IMR-90 (cell line): ENCODE measurements around the gene ACOXL. TPM values are rescaled to one million over a fixed set of nuclear protein-coding genes. Genes with fewer than 3 reads are reported as not detected.

ENCODE experiments used
- ATAC-seq: fragments of 200-7000 bp; cut with Tn5 transposase; 2 replicates; pipeline ENCODE4 v1.9.1; 2020; ENCODE audit warnings: low read depth, mild to moderate bottlenecking, moderate library complexity
- BruUV-seq: library from RNA; stranded (reverse); fragments of 400-500 nt; replicated peaks from 2 replicates; lab custom pipeline; 2021; lab: Mats Ljungman, UMichigan
- CTCF ChIA-PET: fragments of 300-600 bp; formaldehyde crosslinking; extraction: SDS; loops from one replicate; lab custom pipeline; 2021; ENCODE audit warnings: antibody characterized with exemption; lab: Yijun Ruan, JAX
- POLR2A ChIA-PET: fragments of 300-600 bp; sonication (Branson Sonifier 250); formaldehyde crosslinking; loops from one replicate; lab custom pipeline; 2022; ENCODE audit warnings: antibody characterized with exemption; ENCODE audit not compliant: unreplicated experiment; lab: Charles Lee
- DNase-seq: peaks from one replicate; pipeline ENCODE4 v3.0.0; 2013
- H2AFZ ChIP-seq: replicated peaks from 2 replicates; pipeline ENCODE3; 2013; ENCODE audit warnings: low read length, mild to moderate bottlenecking; ENCODE audit not compliant: poor library complexity
- H2AK5ac ChIP-seq: 2 replicates; pipeline ENCODE4 v1.6.1; 2013; ENCODE audit warnings: low read depth, low read length, inconsistent platforms
- H2AK9ac ChIP-seq: replicated peaks from 2 replicates; pipeline ENCODE3; 2013; ENCODE audit warnings: mild to moderate bottlenecking, low read depth, low read length, moderate library complexity; ENCODE audit not compliant: poor library complexity
- H2BK120ac ChIP-seq: 2 replicates; pipeline ENCODE4 v1.6.1; 2013; ENCODE audit warnings: low read depth, low read length, inconsistent platforms
- H2BK15ac ChIP-seq: 3 replicates; pipeline ENCODE4 v1.6.1; 2013; ENCODE audit warnings: low read depth, low read length, inconsistent platforms
- H2BK20ac ChIP-seq: 2 replicates; pipeline ENCODE4 v1.6.1; 2013; ENCODE audit warnings: low read depth, mild to moderate bottlenecking, inconsistent platforms, low read length, moderate library complexity
- H2BK5ac ChIP-seq: 2 replicates; pipeline ENCODE4 v1.6.1; 2013; ENCODE audit warnings: mild to moderate bottlenecking, low read depth, low read length, inconsistent platforms; ENCODE audit not compliant: poor library complexity, severe bottlenecking
- H3K14ac ChIP-seq: replicated peaks from 2 replicates; pipeline ENCODE4 v1.6.1; 2013; ENCODE audit warnings: low read depth, low read length, inconsistent platforms
- H3K18ac ChIP-seq: 2 replicates; pipeline ENCODE4 v1.6.1; 2013; ENCODE audit warnings: low read depth, low read length, control low read depth
- H3K23ac ChIP-seq: 2 replicates; pipeline ENCODE4 v1.6.1; 2013; ENCODE audit warnings: low read depth, low read length, inconsistent platforms
- H3K27ac ChIP-seq: 2 replicates; pipeline ENCODE4 v1.5.1; 2013; ENCODE audit warnings: mild to moderate bottlenecking, control low read depth, low read length; ENCODE audit not compliant: insufficient read depth
- H3K27me3 ChIP-seq: 2 replicates; pipeline ENCODE4 v1.6.1; 2013; ENCODE audit warnings: low read length; ENCODE audit not compliant: control insufficient read depth, insufficient read depth
- H3K36me3 ChIP-seq: 2 replicates; pipeline ENCODE4 v1.6.1; 2013; ENCODE audit warnings: low read length, mixed read lengths; ENCODE audit not compliant: control insufficient read depth, insufficient read depth
- H3K4ac ChIP-seq: 2 replicates; pipeline ENCODE4 v1.6.1; 2013; ENCODE audit warnings: low read depth, low read length, inconsistent platforms
- H3K4me1 ChIP-seq: 2 replicates; pipeline ENCODE4 v1.6.1; 2013; ENCODE audit warnings: low read length, mixed read lengths; ENCODE audit not compliant: control insufficient read depth, insufficient read depth
- H3K4me2 ChIP-seq: 2 replicates; pipeline ENCODE4 v1.6.1; 2013; ENCODE audit warnings: low read depth, mild to moderate bottlenecking, control low read depth, low read length, moderate library complexity
- H3K4me3 ChIP-seq: 2 replicates; pipeline ENCODE4 v1.5.1; 2013; ENCODE audit warnings: low read depth, mild to moderate bottlenecking, control low read depth, low read length, moderate library complexity; ENCODE audit not compliant: insufficient read depth
- H3K56ac ChIP-seq: 2 replicates; pipeline ENCODE4 v1.6.1; 2013; ENCODE audit warnings: low read length, inconsistent platforms; ENCODE audit not compliant: insufficient read depth; ENCODE audit errors: extremely low read depth
- H3K79me1 ChIP-seq, 2 experiments: 2 replicates each; pipeline ENCODE4 v1.6.1; 2013; ENCODE audit warnings: low read length in 2 of 2, inconsistent platforms in 1 of 2, low read depth in 1 of 2
- H3K9ac ChIP-seq: 2 replicates; pipeline ENCODE4 v1.6.1; 2013; ENCODE audit warnings: low read depth, low read length, control low read depth
- H3K9me1 ChIP-seq: 2 replicates; pipeline ENCODE4 v1.6.1; 2013; ENCODE audit warnings: low read length, inconsistent platforms; ENCODE audit not compliant: insufficient read depth
- H3K9me3 ChIP-seq: 2 replicates; pipeline ENCODE4 v1.6.1; 2013; ENCODE audit warnings: low read length; ENCODE audit not compliant: control insufficient read depth, insufficient read depth
- H4K20me1 ChIP-seq: 2 replicates; pipeline ENCODE4 v1.6.1; 2013; ENCODE audit warnings: low read length, inconsistent platforms; ENCODE audit not compliant: insufficient read depth
- H4K5ac ChIP-seq: 2 replicates; pipeline ENCODE4 v1.6.1; 2013; ENCODE audit warnings: mild to moderate bottlenecking, low read depth, low read length, control low read depth
- H4K8ac ChIP-seq, 2 experiments: 2 replicates each; pipeline ENCODE4 v1.6.1; 2013; ENCODE audit warnings: low read depth in 2 of 2, low read length in 2 of 2, control low read depth in 1 of 2, inconsistent platforms in 1 of 2
- H4K91ac ChIP-seq: 2 replicates; pipeline ENCODE4 v1.6.1; 2013; ENCODE audit warnings: low read depth, low read length, inconsistent platforms; ENCODE audit not compliant: insufficient read depth
- BHLHE40 ChIP-seq: fragments of 150-350 bp; IDR thresholded peaks from 2 replicates; pipeline ENCODE4 v1.6.1; 2016; ENCODE audit warnings: mild to moderate bottlenecking, low read depth, low read length
- CEBPB ChIP-seq: IDR thresholded peaks from 2 replicates; pipeline ENCODE4 v1.6.1; 2012; ENCODE audit warnings: low read depth, low read length, improper control_type of control experiment
- CHD1 ChIP-seq: IDR thresholded peaks from 2 replicates; pipeline ENCODE4 v1.6.1; 2012; ENCODE audit warnings: low read depth, low read length, improper control_type of control experiment
- CTCF ChIP-seq: conservative IDR thresholded peaks from 2 replicates; pipeline ENCODE4 v1.5.1; 2012; ENCODE audit warnings: mild to moderate bottlenecking, low read depth, low read length, improper control_type of control experiment
- FOS ChIP-seq: fragments of 150-350 bp; IDR thresholded peaks from 2 replicates; pipeline ENCODE4 v1.6.1; 2016; ENCODE audit warnings: low read depth, low read length
- MAFK ChIP-seq: IDR thresholded peaks from 2 replicates; pipeline ENCODE4 v1.6.1; 2012; ENCODE audit warnings: low read depth, low read length, improper control_type of control experiment
- MXI1 ChIP-seq: IDR thresholded peaks from 2 replicates; pipeline ENCODE4 v1.6.1; 2012; ENCODE audit warnings: low read depth, mild to moderate bottlenecking, low read length, moderate library complexity, borderline replicate concordance
- POLR2A ChIP-seq: IDR thresholded peaks from 2 replicates; pipeline ENCODE4 v1.6.1; 2012; ENCODE audit warnings: mild to moderate bottlenecking, low read depth, low read length
- RAD21 ChIP-seq: IDR thresholded peaks from 2 replicates; pipeline ENCODE4 v1.6.1; 2012; ENCODE audit warnings: low read length, improper control_type of control experiment
- RCOR1 ChIP-seq: IDR thresholded peaks from 2 replicates; pipeline ENCODE4 v1.6.1; 2012; ENCODE audit warnings: mild to moderate bottlenecking, low read length, improper control_type of control experiment; ENCODE audit not compliant: insufficient replicate concordance
- USF2 ChIP-seq: fragments of 150-350 bp; IDR thresholded peaks from 2 replicates; pipeline ENCODE4 v1.6.1; 2017; ENCODE audit warnings: mild to moderate bottlenecking, antibody characterized with exemption, low read length, low read depth
- WGBS, 2 experiments: methylation state at CpG; one replicate each; pipeline versions ENCODE4 v1.1.5 to v1.1.7; 2013; ENCODE audit warnings: missing lambda C conversion rate in 2 of 2; ENCODE audit not compliant: insufficient read length in 1 of 2; ENCODE audit errors: extremely low coverage in 2 of 2; 5-methylcytosine and 5-hydroxymethylcytosine counted together
- dilution Hi-C: fragments of 300-500 bp; cut with HindIII; formaldehyde crosslinking; loops from one replicate; pipeline ENCODE4 v1.14.3; 2018; ENCODE audit warnings: low sequenced_read_pairs; ENCODE audit not compliant: unreplicated experiment
- in situ Hi-C: fragments of 300-500 bp; cut with MboI; formaldehyde crosslinking; loops from 3 replicates; pipeline ENCODE4 v1.14.3; 2019; ENCODE audit warnings: low sequenced_read_pairs, inconsistent platforms, mixed read lengths
- intact Hi-C: fragments of 100-400 bp; cut with micrococcal nuclease; formaldehyde crosslinking; loops from 2 replicates; pipeline ENCODE4 v1.10.0; 2022
- polyA plus RNA-seq, 3 experiments: library from polyadenylated mRNA; depleted of rRNA; stranded (reverse); fragments of >200 nt; gene quantifications; 2 replicates each; pipeline ENCODE4 v1.2.3, GENCODE V29; 2012; ENCODE audit warnings: low replicate concordance in 1 of 3
- total RNA-seq: library from RNA; depleted of rRNA; stranded (reverse); fragments of >200 nt; gene quantifications from 2 replicates; pipeline ENCODE4 v1.2.3, GENCODE V29; 2012

ACOXL gene
- total and polyA plus RNA-seq, 2 of the 4 experiments (the other 2 are of a cell fraction), result not detected

GRCh38 chr2:110772383-110772755, 40.0 kb downstream of the ACOXL start:
- 15% methylated on average over 2 of the region's 6 CpGs; no CpG with 5 or more reads in 1 of the 2 experiments for WGBS, 2 experiments
- Histone ChIP-seq H3K4ac (no peak overlapping the region), H3K4me1 (0 out of 2 replicates have a peak, but pooled peaks cover 1% of the 10 kb centered on the region), H3K36me3 (no peaks in the 10 kb centered on the region), H3K56ac (no peak overlapping the region), H4K5ac (no peak overlapping the region), H4K91ac (no peak overlapping the region), H4K20me1 (no peaks in the 10 kb centered on the region), H2AFZ (no peak overlapping the region), H3K9me3 (no peaks in the 10 kb centered on the region), H2BK20ac (no peak overlapping the region), H2AK9ac (no peak overlapping the region), H2BK5ac (no peak overlapping the region), H3K4me3 (no peak overlapping the region), H3K23ac (no peak overlapping the region), H3K18ac (no peak overlapping the region), H4K8ac (no peak overlapping the region), H3K27ac (no peak overlapping the region), H3K4me2 (no peak overlapping the region), H3K9me1 (no peaks in the 10 kb centered on the region), H3K79me1 (no peaks in the 10 kb centered on the region), H3K14ac (no peak overlapping the region), H2AK5ac (no peak overlapping the region), H2BK15ac (no peak overlapping the region), H3K9ac (no peak overlapping the region), H2BK120ac (no peak overlapping the region), H3K27me3 (peaks cover 36% of the 10 kb centered on the region)
- no TSS peak for BruUV-seq
- DNase-seq, result no peak
- in situ Hi-C loops, result no loop called here
- intact Hi-C loops, result no loop called here
- POLR2A ChIA-PET, result no interaction called here
- no peak for TF ChIP-seq MXI1
- no peak for TF ChIP-seq CTCF
- TF ChIP-seq CHD1, result no peak
- no peak for TF ChIP-seq RAD21
- TF ChIP-seq CEBPB, result no peak
- no peak for TF ChIP-seq RCOR1
- no peak for TF ChIP-seq BHLHE40
- no peak for TF ChIP-seq FOS
- TF ChIP-seq MAFK, result no peak
- no peak for TF ChIP-seq POLR2A
- no peak for TF ChIP-seq USF2
- CTCF ChIA-PET, result no interaction called here
- ATAC-seq, result no peak
- dilution Hi-C loops, result no loop called here
